HepG2 (cell line): Measurements from ENCODE around the gene CAMK1D. TPM values are rescaled to one million over a fixed set of nuclear protein-coding genes. Genes with fewer than 3 reads are reported as not detected.
"Not testable (repeated sequence)": the region's sequence is repeated elsewhere in the genome, so short reads cannot be mapped to it uniquely, and the experiment has no call there.

Source experiments
- ATAC-seq: fragments of 200-7000 bp; cut with Tn5 transposase; 3 replicates; pipeline ENCODE4 v1.9.1; 2020; ENCODE audit warnings: mild to moderate bottlenecking, moderate library complexity
- BruUV-seq: library from RNA; stranded (reverse); fragments of 400-500 nt; replicated peaks from 2 replicates; lab custom pipeline; 2021; lab: Mats Ljungman, UMichigan
- CTCF ChIA-PET: fragments of 300-600 bp; formaldehyde crosslinking; extraction: SDS; loops from one replicate; lab custom pipeline; 2021; ENCODE audit warnings: low total read pairs, inconsistent platforms, low intra/inter-chr PET ratio; lab: Yijun Ruan, JAX
- POLR2A ChIA-PET: fragments of 350-600 bp; sonication (Branson Sonifier 250); formaldehyde crosslinking; loops from one replicate; lab custom pipeline; 2020; ENCODE audit warnings: antibody characterized with exemption, inconsistent platforms; lab: Yijun Ruan, JAX
- DNase-seq: peaks from one replicate; pipeline ENCODE4 v3.0.0-alpha.2; 2015; ENCODE audit warnings: low spot score
- FAIRE-seq: peaks from 3 replicates; lab custom pipeline; 2011; peaks lifted over from hg19 to GRCh38; lab: Jason Lieb, UNC
- H2AFZ ChIP-seq: one replicate; pipeline ENCODE4 v1.6.1; 2011; ENCODE audit warnings: low read length, inconsistent platforms
- H3K27ac ChIP-seq: fragments of 300-600 bp; 3 replicates; pipeline ENCODE4 v1.8.0; 2011; ENCODE audit warnings: mixed run types, mild to moderate bottlenecking, mixed read lengths, low read length, inconsistent platforms; ENCODE audit not compliant: insufficient read depth; ENCODE audit errors: extremely low read length
- H3K27me3 ChIP-seq, 2 experiments: fragments of 200-600 bp in 1 of 2; 2 replicates in 1 of 2; 3 replicates in 1 of 2; pipeline versions ENCODE4 v1.6.0 to v1.8.0; 2011; ENCODE audit warnings: low read length in 2 of 2, mild to moderate bottlenecking in 2 of 2, moderate library complexity in 2 of 2, inconsistent platforms in 1 of 2; ENCODE audit not compliant: insufficient read depth in 2 of 2, control insufficient read depth in 1 of 2
- H3K36me3 ChIP-seq, 2 experiments: fragments of 200-600 bp in 1 of 2; replicated peaks in 1 of 2; 2 replicates in 1 of 2; 3 replicates in 1 of 2; pipeline versions ENCODE4 v1.5.1 to v1.8.0; 2011; ENCODE audit warnings: low read length in 2 of 2, inconsistent platforms in 1 of 2; ENCODE audit not compliant: insufficient read depth in 2 of 2, control insufficient read depth in 1 of 2
- H3K4me1 ChIP-seq: 2 replicates; pipeline ENCODE4 v1.5.1; 2012; ENCODE audit warnings: low read length, inconsistent platforms; ENCODE audit not compliant: insufficient read depth
- H3K4me2 ChIP-seq: 2 replicates; pipeline ENCODE4 v1.6.0; 2011; ENCODE audit warnings: low read depth, low read length, inconsistent platforms
- H3K4me3 ChIP-seq, 3 experiments: fragments of 200-600 bp in 1 of 3; sonication (generic), shearing (Covaris generic) in 1 of 3; replicated peaks in 1 of 3; 2 replicates each; pipeline ENCODE4 v1.5.1; 2011 to 2016; ENCODE audit warnings: low read length in 3 of 3, inconsistent platforms in 2 of 3, low read depth in 2 of 3, mild to moderate bottlenecking in 2 of 3, control low read depth in 1 of 3, mixed read lengths in 1 of 3; ENCODE audit not compliant: insufficient read depth in 1 of 3
- H3K79me2 ChIP-seq: one replicate; pipeline ENCODE4 v1.6.1; 2011; ENCODE audit warnings: low read length, inconsistent platforms; ENCODE audit not compliant: insufficient read depth
- H3K9ac ChIP-seq: 2 replicates; pipeline ENCODE4 v1.6.0; 2011; ENCODE audit warnings: mild to moderate bottlenecking, low read depth, low read length, inconsistent platforms; ENCODE audit not compliant: insufficient read depth
- H3K9me3 ChIP-seq: 2 replicates; pipeline ENCODE4 v1.5.1; 2012; ENCODE audit warnings: mild to moderate bottlenecking, low read length
- H4K20me1 ChIP-seq: 2 replicates; pipeline ENCODE4 v1.6.0; 2011; ENCODE audit warnings: inconsistent platforms, mild to moderate bottlenecking, low read length, moderate library complexity; ENCODE audit not compliant: insufficient read depth
- MAFK ChIP-seq, 2 experiments: IDR thresholded peaks in 1 of 2; conservative IDR thresholded peaks in 1 of 2; 2 replicates each; pipeline ENCODE4 v1.6.1; 2011; ENCODE audit warnings: improper control_type of control experiment in 2 of 2, low read length in 2 of 2
- NFYB ChIP-seq: sonication (generic); formaldehyde crosslinking; IDR thresholded peaks from 2 replicates; pipeline ENCODE4 v1.4.0; 2020; ENCODE audit warnings: missing genetic modification reagents
- NFYC ChIP-seq: IDR thresholded peaks from 2 replicates; pipeline ENCODE4 v1.6.1; 2016; ENCODE audit warnings: missing genetic modification reagents, missing compliant biosample characterization
- WIZ ChIP-seq: sonication (generic); formaldehyde crosslinking; IDR thresholded peaks from 2 replicates; pipeline ENCODE4 v1.5.1; 2020; ENCODE audit warnings: mild to moderate bottlenecking, missing genetic modification reagents
- WGBS: methylation state at CpG from one replicate; pipeline ENCODE4 v1.1.6; 2017; ENCODE audit warnings: low lambda C conversion rate; 5-methylcytosine and 5-hydroxymethylcytosine counted together
- in situ Hi-C: cut with HindIII; loops from 2 replicates; pipeline ENCODE4 v1.10.0; 2017; ENCODE audit warnings: low pct_unique_long_range_greater_than_20kb; ENCODE audit not compliant: extremely low pct_ligation_motif_present
- intact Hi-C: fragments of 100-400 bp; cut with micrococcal nuclease; formaldehyde crosslinking; loops from one replicate; pipeline ENCODE4 v1.10.0; 2022; ENCODE audit not compliant: unreplicated experiment
- polyA plus RNA-seq, 8 experiments: library from polyadenylated mRNA; depleted of rRNA in 3 of 8; stranded (reverse) in 7 of 8; unstranded in 1 of 8; fragments of >200 nt; fragmentation: Illumina TruSeq in 4 of 8; extraction: Trizol in 4 of 8; gene quantifications; 2 replicates each; pipeline versions ENCODE4 v1.2.1 to v1.2.3, GENCODE V29; 2011 to 2016; ENCODE audit warnings: low read depth in 4 of 8, missing spikeins in 1 of 8, mixed read lengths in 1 of 8; ENCODE audit not compliant: insufficient read depth in 1 of 8
- total RNA-seq, 5 experiments: library from RNA; depleted of rRNA; stranded (reverse); fragments of >200 nt; fragmentation: Illumina TruSeq; extraction: Trizol; gene quantifications; 2 replicates each; pipeline ENCODE4 v1.2.3, GENCODE V29; 2016; ENCODE audit warnings: low read depth in 1 of 5

The CAMK1D gene
- total and polyA plus RNA-seq, 2 of the 13 experiments (the other 11 are each of a cell fraction or from before 2014, with no cell fraction given) = under 0.01 TPM; not detected in 1

GRCh38 chr10:12309783-12310182 lies 39.6 kb upstream of the CAMK1D start:
- FAIRE-seq, H3K27me3 ChIP-seq, H3K4me1 ChIP-seq, CTCF ChIA-PET, ATAC-seq, H4K20me1 ChIP-seq, H3K9me3 ChIP-seq, intact Hi-C loops, H3K36me3 ChIP-seq, H3K79me2 ChIP-seq, H3K4me3 ChIP-seq, in situ Hi-C loops, DNase-seq, BruUV-seq, H3K27ac ChIP-seq, H3K9ac ChIP-seq, POLR2A ChIA-PET, H2AFZ ChIP-seq, H3K4me2 ChIP-seq: not testable (repeated sequence)
- 37% methylated on average over 5 of the region's 5 CpGs for WGBS
- peak in 1 of 2 experiments; percentile 42; a peak in 2 of 4 replicates for TF ChIP-seq MAFK (conservative IDR thresholded peaks at IDR 0.05 in 1 of 2, IDR thresholded peaks at IDR 0.05 in 1 of 2; ENCODE audit: low read length in 2 of 2)
- TF ChIP-seq NFYC = 0 out of 2 replicates have a peak, but pooled peaks have one; percentile 14
- peak; percentile 61 for TF ChIP-seq NFYB (CRISPR knock-in tag)

DNA sequence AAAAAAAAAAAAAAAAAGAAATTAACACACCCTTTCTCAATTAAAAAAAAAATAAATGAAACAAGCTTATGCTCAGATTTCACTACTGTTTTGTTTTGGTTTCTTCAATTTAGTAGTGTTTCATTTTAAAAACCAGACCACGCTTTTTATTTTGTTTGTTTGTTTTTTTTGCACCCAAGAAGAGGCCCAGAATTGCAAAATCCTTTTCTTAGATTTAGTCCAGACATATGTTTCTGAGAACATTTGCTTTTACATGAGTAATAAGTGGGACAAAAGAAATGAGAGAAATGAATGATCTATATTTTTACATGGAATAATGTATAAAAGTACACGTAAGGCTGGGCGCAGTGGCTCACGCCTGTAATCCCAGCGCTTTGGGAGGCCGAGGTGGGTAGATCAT lies 34.5 kb upstream of the CAMK1D start:
- no peaks in the 10 kb centered on the region for H3K9me3 ChIP-seq
- H4K20me1 ChIP-seq = no peaks in the 10 kb centered on the region
- H3K79me2 ChIP-seq = no peaks in the 10 kb centered on the region
- no TSS peak for BruUV-seq
- TF ChIP-seq WIZ (CRISPR knock-in tag) = no peak
- no peak overlapping the region for H3K4me2 ChIP-seq
- ChIA-PET POLR2A (no interaction called here), CTCF (no interaction called here)
- H3K36me3 ChIP-seq = no peaks in the 10 kb centered on the region
- 48% methylated on average over 6 of the region's 6 CpGs for WGBS
- DNase-seq (no peak), ATAC-seq (no peak), FAIRE-seq (no peak)
- no peak overlapping the region for H3K9ac ChIP-seq
- intact Hi-C loops = no loop called here
- no peak overlapping the region for H3K4me3 ChIP-seq
- no peaks in the 10 kb centered on the region for H3K4me1 ChIP-seq
- no peaks in the 10 kb centered on the region; a peak in 1 of 5 replicates for H3K27me3 ChIP-seq
- H2AFZ ChIP-seq = no peak overlapping the region
- H3K27ac ChIP-seq = no peak overlapping the region
- in situ Hi-C loops = no loop called here
